GM18517 (cell line): ENCODE measurements around the gene RPSA.
"Not testable (repeated sequence)": the region's sequence is repeated elsewhere in the genome, so short reads cannot be mapped to it uniquely, and the experiment has no call there.

Experiments used
- ATAC-seq: cut with Tn5 transposase; IDR thresholded peaks from one replicate; pipeline ENCODE4 v1.9.1; 2021; ENCODE audit warnings: mild to moderate bottlenecking, moderate library complexity; ENCODE audit not compliant: unreplicated experiment

RPSA gene

GRCh38 chr3:39453134-39453533, 46.6 kb downstream of the RPSA start:
- ATAC-seq, result peak; percentile 66

GRCh38 chr3:39453872-39454271, 47.4 kb downstream of the RPSA start:
- not testable (repeated sequence) for ATAC-seq

- no peak for ATAC-seq
Observed at GRCh38 chr3:39454591-39455217, 48.2 kb downstream of the RPSA start.

GRCh38 chr3:39456159-39456558, 49.6 kb downstream of the RPSA start:
- ATAC-seq, result no peak

GRCh38 chr3:39457361-39457760, 50.8 kb downstream of the RPSA start:
- ATAC-seq, result no peak

- not testable (repeated sequence) for ATAC-seq
Observed at GRCh38 chr3:39458579-39458978, 52.1 kb downstream of the RPSA start.

- no peak for ATAC-seq
Observed at GRCh38 chr3:39460677-39461076, 54.2 kb downstream of the RPSA start.
